A673 (cell line): ENCODE data around the gene ITIH2. TPM values are rescaled to one million over a fixed set of nuclear protein-coding genes. Genes with fewer than 3 reads are reported as not detected.

Experiments used
- BruUV-seq: library from RNA; stranded (reverse); fragments of 400-500 nt; replicated peaks from 2 replicates; lab custom pipeline; 2021; lab: Mats Ljungman, UMichigan
- CTCF ChIA-PET: fragments of 300-600 bp; sonication (Branson Sonifier 250); formaldehyde crosslinking; loops from one replicate; lab custom pipeline; 2022; ENCODE audit warnings: antibody characterized with exemption; lab: Charles Lee
- POLR2A ChIA-PET: fragments of 300-600 bp; sonication (Branson Sonifier 250); formaldehyde crosslinking; loops from one replicate; lab custom pipeline; 2022; ENCODE audit warnings: antibody characterized with exemption; ENCODE audit not compliant: low non-redundant PET; lab: Charles Lee
- DNase-seq: peaks from one replicate; pipeline ENCODE4 v3.0.0-alpha.2; 2015; ENCODE audit warnings: low spot score
- H3K27ac ChIP-seq: fragments of 200-600 bp; sonication (generic); 2 replicates; pipeline ENCODE4 v1.5.1; 2016; ENCODE audit warnings: mixed run types, low read depth, mild to moderate bottlenecking, mixed read lengths, antibody characterized with exemption, low read length; ENCODE audit not compliant: poor library complexity, severe bottlenecking
- H3K27me3 ChIP-seq: fragments of 200-600 bp; sonication (generic); replicated peaks from 2 replicates; pipeline ENCODE4 v1.6.1; 2017; ENCODE audit warnings: mixed run types, low read depth, mild to moderate bottlenecking, mixed read lengths, antibody characterized with exemption, low read length; ENCODE audit not compliant: insufficient read depth, poor library complexity
- H3K36me3 ChIP-seq: fragments of 200-600 bp; sonication (generic); 2 replicates; pipeline ENCODE4 v1.6.1; 2016; ENCODE audit warnings: mixed run types, mild to moderate bottlenecking, mixed read lengths, antibody characterized with exemption, low read length; ENCODE audit not compliant: insufficient read depth, poor library complexity, severe bottlenecking
- H3K4me1 ChIP-seq: fragments of 200-600 bp; sonication (generic); 2 replicates; pipeline ENCODE4 v1.6.1; 2017; ENCODE audit warnings: mixed run types, mild to moderate bottlenecking, mixed read lengths, antibody characterized with exemption, low read length; ENCODE audit not compliant: insufficient read depth, poor library complexity, severe bottlenecking
- H3K4me3 ChIP-seq: fragments of 200-600 bp; sonication (generic); 2 replicates; pipeline ENCODE4 v1.5.1; 2016; ENCODE audit warnings: low read depth, mixed run types, mild to moderate bottlenecking, mixed read lengths, low read length; ENCODE audit not compliant: poor library complexity, severe bottlenecking
- H3K9me3 ChIP-seq: fragments of 200-600 bp; sonication (generic); 2 replicates; pipeline ENCODE4 v1.6.1; 2016; ENCODE audit warnings: mixed run types, low read depth, mild to moderate bottlenecking, mixed read lengths, antibody characterized with exemption, low read length; ENCODE audit not compliant: poor library complexity, severe bottlenecking
- EZH2 ChIP-seq: fragments of 200-600 bp; sonication (generic); IDR thresholded peaks from 2 replicates; pipeline ENCODE4 v1.6.1; 2017; ENCODE audit warnings: borderline replicate concordance, low read depth, mild to moderate bottlenecking, mixed read lengths, antibody characterized with exemption, low read length; ENCODE audit not compliant: poor library complexity, severe bottlenecking
- intact Hi-C: fragments of 100-400 bp; cut with micrococcal nuclease; formaldehyde crosslinking; loops from one replicate; pipeline ENCODE4 v1.10.0; 2022; ENCODE audit not compliant: unreplicated experiment
- total RNA-seq: library from RNA; stranded (reverse); gene quantifications from 2 replicates; pipeline ENCODE4 v1.2.3, GENCODE V29; 2021
- TF ChIP-seq, protein P1 (sequence below): fragments of 300-800, 200-600 bp; sonication (generic); conservative IDR thresholded peaks from 2 replicates; pipeline ENCODE4 v1.5.1; 2017; ENCODE audit warnings: low read depth, mild to moderate bottlenecking, antibody characterized with exemption, low read length, moderate library complexity, mixed read lengths

ITIH2 gene
- total RNA-seq, 1 experiment from 2014 or later = not detected

DNA sequence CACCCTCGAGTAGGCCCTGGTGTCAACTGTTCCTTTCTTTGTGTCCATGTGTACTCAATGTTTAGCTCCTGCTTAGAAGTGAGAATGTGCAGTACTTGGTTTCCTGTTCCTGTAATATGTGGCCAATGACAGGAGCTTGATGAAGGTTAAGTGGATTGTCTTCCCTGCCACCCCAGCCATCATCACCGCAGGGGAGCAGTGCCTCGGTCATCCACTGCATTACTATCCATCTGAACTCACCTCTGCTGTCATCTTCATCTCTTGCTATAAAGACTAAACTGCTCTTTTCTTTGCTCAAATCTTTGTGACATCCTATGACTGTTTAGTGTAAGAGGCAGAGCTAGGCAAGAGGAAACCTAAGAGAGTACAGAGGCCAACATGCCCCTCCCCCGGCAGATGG, 15.6 kb downstream of the ITIH2 start:
- TF ChIP-seq, protein P1, sequence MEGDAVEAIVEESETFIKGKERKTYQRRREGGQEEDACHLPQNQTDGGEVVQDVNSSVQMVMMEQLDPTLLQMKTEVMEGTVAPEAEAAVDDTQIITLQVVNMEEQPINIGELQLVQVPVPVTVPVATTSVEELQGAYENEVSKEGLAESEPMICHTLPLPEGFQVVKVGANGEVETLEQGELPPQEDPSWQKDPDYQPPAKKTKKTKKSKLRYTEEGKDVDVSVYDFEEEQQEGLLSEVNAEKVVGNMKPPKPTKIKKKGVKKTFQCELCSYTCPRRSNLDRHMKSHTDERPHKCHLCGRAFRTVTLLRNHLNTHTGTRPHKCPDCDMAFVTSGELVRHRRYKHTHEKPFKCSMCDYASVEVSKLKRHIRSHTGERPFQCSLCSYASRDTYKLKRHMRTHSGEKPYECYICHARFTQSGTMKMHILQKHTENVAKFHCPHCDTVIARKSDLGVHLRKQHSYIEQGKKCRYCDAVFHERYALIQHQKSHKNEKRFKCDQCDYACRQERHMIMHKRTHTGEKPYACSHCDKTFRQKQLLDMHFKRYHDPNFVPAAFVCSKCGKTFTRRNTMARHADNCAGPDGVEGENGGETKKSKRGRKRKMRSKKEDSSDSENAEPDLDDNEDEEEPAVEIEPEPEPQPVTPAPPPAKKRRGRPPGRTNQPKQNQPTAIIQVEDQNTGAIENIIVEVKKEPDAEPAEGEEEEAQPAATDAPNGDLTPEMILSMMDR = no peak
- TF ChIP-seq EZH2 = no peak
- no peak for DNase-seq
- POLR2A ChIA-PET = no interaction called here
- no peak overlapping the region for H3K27ac ChIP-seq
- intact Hi-C loops = no loop called here
- H3K36me3 ChIP-seq = no peaks in the 10 kb centered on the region
- CTCF ChIA-PET = no interaction called here
- peaks cover 25% of the 10 kb centered on the region for H3K27me3 ChIP-seq
- no peaks in the 10 kb centered on the region for H3K4me1 ChIP-seq
- no peaks in the 10 kb centered on the region for H3K9me3 ChIP-seq
- no peak overlapping the region for H3K4me3 ChIP-seq
- BruUV-seq = no TSS peak

DNA sequence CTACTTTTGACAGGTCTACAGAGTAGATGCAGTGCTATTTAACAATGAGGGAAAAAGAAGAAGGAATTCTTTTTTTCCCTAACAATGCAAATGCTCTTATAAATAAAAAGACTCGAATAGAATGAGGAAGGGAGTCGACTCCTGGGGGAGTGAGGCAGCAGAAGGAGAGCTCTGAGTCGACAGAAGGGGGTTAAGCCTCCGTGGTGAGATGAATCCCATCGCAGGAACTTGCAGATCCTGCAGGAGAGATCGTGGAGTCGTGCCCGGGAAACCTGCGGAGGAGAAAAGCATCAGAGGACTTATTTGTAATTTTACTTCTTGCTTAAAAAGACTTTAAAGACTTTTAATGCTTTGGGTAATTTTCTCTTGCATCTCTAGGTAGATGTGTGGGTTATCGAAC, 17.4 kb downstream of the ITIH2 start:
- intact Hi-C loops = no loop called here
- ChIA-PET POLR2A (interaction anchor here (0.8 kb wide), 1 partner anchor 102 kb away, joined by 3 read pairs; no protein-coding TSS in a partner anchor), CTCF (no interaction called here)

DNA sequence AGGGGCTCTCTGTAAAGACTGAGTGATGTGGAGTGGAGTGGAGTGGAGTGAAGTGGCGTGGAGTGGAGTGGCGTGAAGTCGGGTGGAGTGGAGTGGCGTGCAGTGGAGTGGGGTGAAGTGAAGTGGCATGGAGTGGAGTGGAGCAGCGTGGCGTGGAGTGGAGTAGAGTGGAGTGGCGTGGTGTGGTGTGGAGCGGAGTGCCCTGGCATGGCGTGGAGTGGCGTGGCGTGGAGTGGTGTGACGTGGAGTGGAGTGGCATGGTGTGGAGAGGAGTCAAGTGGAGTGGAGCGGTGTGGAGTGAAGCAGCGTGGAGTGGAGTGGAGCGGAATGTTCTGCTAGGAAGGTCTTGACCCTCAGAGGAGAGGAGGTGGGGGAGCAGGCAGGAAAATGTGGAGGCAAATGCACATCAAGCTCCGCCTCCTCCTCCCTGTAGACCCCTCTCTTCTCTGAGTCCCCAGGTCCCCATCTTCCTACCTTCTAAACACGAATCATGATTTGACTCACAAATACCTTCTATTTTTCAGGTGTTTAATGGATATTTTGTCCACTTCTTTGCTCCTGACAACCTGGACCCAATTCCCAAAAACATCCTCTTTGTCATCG, 19.9 kb downstream of the ITIH2 start:
- no peak for TF ChIP-seq EZH2
- TF ChIP-seq, protein P1 = no peak
- no peak for DNase-seq
- ChIA-PET CTCF (no interaction called here), POLR2A (no interaction called here)
- no peaks in the 10 kb centered on the region for H3K36me3 ChIP-seq
- no peak overlapping the region for H3K27ac ChIP-seq
- peaks cover 56% of the 10 kb centered on the region for H3K27me3 ChIP-seq
- BruUV-seq = no TSS peak
- intact Hi-C loops = no loop called here
- no peak overlapping the region for H3K4me3 ChIP-seq
- no peaks in the 10 kb centered on the region for H3K9me3 ChIP-seq
- H3K4me1 ChIP-seq = no peaks in the 10 kb centered on the region

More for the DNA sequence above, 17.4 kb downstream of the ITIH2 start:
- Histone ChIP-seq H3K27me3 (peaks cover 40% of the 10 kb centered on the region), H3K4me1 (no peaks in the 10 kb centered on the region), H3K27ac (no peak overlapping the region), H3K4me3 (no peak overlapping the region), H3K36me3 (no peaks in the 10 kb centered on the region), H3K9me3 (no peaks in the 10 kb centered on the region)
- DNase-seq = no peak
- TF ChIP-seq EZH2 = no peak
- TF ChIP-seq, protein P1 = no peak
- BruUV-seq = no TSS peak
